SK-N-SH (cell line): ENCODE data around the gene NPIPA5. TPM values are rescaled to one million over a fixed set of nuclear protein-coding genes. Genes with fewer than 3 reads are reported as not detected.

ENCODE experiments used
- CTCF ChIA-PET: fragments of 300-600, 350-600 bp; formaldehyde crosslinking; extraction: SDS; loops from one replicate; lab custom pipeline; 2021; lab: Yijun Ruan, JAX
- POLR2A ChIA-PET: fragments of 350-600 bp; sonication (Branson Sonifier 250); formaldehyde crosslinking; extraction: SDS; loops from one replicate; lab custom pipeline; 2020; ENCODE audit warnings: antibody characterized with exemption, inconsistent platforms; lab: Yijun Ruan, JAX
- DNase-seq: peaks from one replicate; pipeline ENCODE4 v3.0.0; 2012
- H2AFZ ChIP-seq: fragments of 200-600 bp; sonication (generic); 2 replicates; pipeline ENCODE4 v1.8.1; 2016; ENCODE audit warnings: antibody characterized with exemption, mild to moderate bottlenecking, low read depth
- H3F3A ChIP-seq: fragments of 200-600 bp; sonication (generic); replicated peaks from 2 replicates; pipeline ENCODE3; 2016; ENCODE audit warnings: antibody characterized with exemption, mild to moderate bottlenecking; ENCODE audit not compliant: insufficient read depth
- H3K27ac ChIP-seq, 2 experiments: fragments of 200-500 bp in 1 of 2; fragments of 200-600 bp in 1 of 2; sonication (Bioruptor generic) in 1 of 2; sonication (generic), shearing (Covaris generic) in 1 of 2; 2 replicates each; pipeline versions ENCODE4 v1.5.1 to v1.6.1; 2014 to 2016; ENCODE audit warnings: low read depth in 2 of 2, inconsistent platforms in 1 of 2, low read length in 1 of 2, mild to moderate bottlenecking in 1 of 2, mixed read lengths in 1 of 2
- H3K27me3 ChIP-seq: fragments of 200-600 bp; sonication (generic), shearing (Covaris generic); 2 replicates; pipeline ENCODE4 v1.6.1; 2016; ENCODE audit warnings: mixed run types; ENCODE audit not compliant: insufficient read depth
- H3K36me3 ChIP-seq, 2 experiments: fragments of 200-500 bp in 1 of 2; fragments of 200-600 bp in 1 of 2; sonication (Bioruptor generic) in 1 of 2; sonication (generic) in 1 of 2; replicated peaks in 1 of 2; 2 replicates each; pipeline versions ENCODE3 to v1.5.1; 2014 to 2016; ENCODE audit warnings: low read length in 1 of 2, mild to moderate bottlenecking in 1 of 2; ENCODE audit not compliant: insufficient read depth in 2 of 2, control insufficient read depth in 1 of 2
- H3K4me1 ChIP-seq, 2 experiments: fragments of 200-500 bp in 1 of 2; fragments of 200-600 bp in 1 of 2; sonication (Bioruptor generic) in 1 of 2; sonication (generic), shearing (Covaris generic) in 1 of 2; 2 replicates each; pipeline versions ENCODE4 v1.5.1 to v1.6.1; 2014 to 2016; ENCODE audit warnings: low read depth in 1 of 2, low read length in 1 of 2, mixed run types in 1 of 2; ENCODE audit not compliant: insufficient read depth in 2 of 2, control insufficient read depth in 1 of 2
- H3K4me2 ChIP-seq: fragments of 200-600 bp; sonication (generic), shearing (Covaris generic); 2 replicates; pipeline ENCODE4 v1.6.1; 2017; ENCODE audit warnings: mixed run types
- H3K4me3 ChIP-seq, 2 experiments: fragments of 200-500 bp in 1 of 2; fragments of 200-600 bp in 1 of 2; sonication (Bioruptor generic) in 1 of 2; sonication (generic), shearing (Covaris generic) in 1 of 2; 2 replicates each; pipeline versions ENCODE4 v1.5.1 to v1.8.1; 2014 to 2016; ENCODE audit warnings: low read depth in 2 of 2, inconsistent platforms in 1 of 2, low read length in 1 of 2, mild to moderate bottlenecking in 1 of 2, mixed read lengths in 1 of 2, moderate library complexity in 1 of 2
- H3K79me2 ChIP-seq: fragments of 200-600 bp; sonication (generic); 2 replicates; pipeline ENCODE4 v1.8.1; 2017; ENCODE audit warnings: mild to moderate bottlenecking; ENCODE audit not compliant: insufficient read depth
- H3K9ac ChIP-seq: fragments of 200-600 bp; sonication (generic); 2 replicates; pipeline ENCODE4 v1.6.1; 2017; ENCODE audit warnings: mixed run types
- H3K9me2 ChIP-seq: fragments of 200-600 bp; sonication (generic); 2 replicates; pipeline ENCODE4 v1.6.1; 2017; ENCODE audit warnings: mixed run types
- H3K9me3 ChIP-seq: fragments of 200-600 bp; sonication (generic); 2 replicates; pipeline ENCODE4 v1.6.1; 2017; ENCODE audit warnings: mixed run types, mild to moderate bottlenecking, moderate library complexity
- H4K20me1 ChIP-seq: fragments of 200-600 bp; sonication (generic); 2 replicates; pipeline ENCODE4 v1.6.1; 2017; ENCODE audit warnings: mild to moderate bottlenecking, mixed run types; ENCODE audit not compliant: insufficient read depth
- CTCF ChIP-seq: fragments of 200-600 bp; sonication (generic); IDR thresholded peaks from 2 replicates; pipeline ENCODE4 v1.6.1; 2017; ENCODE audit warnings: antibody characterized with exemption, mild to moderate bottlenecking, moderate library complexity
- ELF1 ChIP-seq: IDR thresholded peaks from 2 replicates; pipeline ENCODE4 v1.4.0; 2012
- EP300 ChIP-seq, 2 experiments: IDR thresholded peaks; 2 replicates each; pipeline versions ENCODE4 v1.4.0 to v1.6.1; 2012; ENCODE audit warnings: borderline replicate concordance in 1 of 2, low read depth in 1 of 2, low read length in 1 of 2
- EZH2phosphoT487 ChIP-seq: fragments of 200-600 bp; sonication (generic); IDR thresholded peaks from 2 replicates; pipeline ENCODE4 v1.6.1; 2017; ENCODE audit warnings: low read depth, mixed run types, mild to moderate bottlenecking, antibody characterized with exemption, moderate library complexity, borderline replicate concordance
- FOSL2 ChIP-seq: IDR thresholded peaks from 2 replicates; pipeline ENCODE4 v1.4.0; 2012; ENCODE audit warnings: low read depth, mild to moderate bottlenecking, moderate library complexity, borderline replicate concordance
- GATA2 ChIP-seq: sonication (generic); formaldehyde crosslinking; IDR thresholded peaks from 2 replicates; pipeline ENCODE4 v1.5.0; 2020; ENCODE audit warnings: mild to moderate bottlenecking, missing genetic modification reagents
- JUND ChIP-seq: IDR thresholded peaks from 2 replicates; pipeline ENCODE4 v1.4.0; 2012
- MAX ChIP-seq: IDR thresholded peaks from 2 replicates; pipeline ENCODE4 v1.4.0; 2012; ENCODE audit warnings: low read depth
- MEF2A ChIP-seq: IDR thresholded peaks from 2 replicates; pipeline ENCODE4 v1.4.0; 2012; ENCODE audit warnings: low read depth, borderline replicate concordance
- MXI1 ChIP-seq: IDR thresholded peaks from 2 replicates; pipeline ENCODE4 v1.6.1; 2012; ENCODE audit warnings: mild to moderate bottlenecking, low read depth, low read length, improper control_type of control experiment
- NRF1 ChIP-seq: IDR thresholded peaks from 2 replicates; pipeline ENCODE4 v1.6.1; 2012; ENCODE audit warnings: low read depth, mild to moderate bottlenecking, low read length
- PBX3 ChIP-seq: IDR thresholded peaks from 2 replicates; pipeline ENCODE4; 2012
- POLR2AphosphoS5 ChIP-seq: IDR thresholded peaks from 2 replicates; pipeline ENCODE4 v1.6.1; 2012; ENCODE audit warnings: low read depth, low read length
- RAD21 ChIP-seq: IDR thresholded peaks from 2 replicates; pipeline ENCODE4 v1.6.1; 2012; ENCODE audit warnings: mild to moderate bottlenecking, low read length
- RCOR1 ChIP-seq: fragments of 150-350 bp; IDR thresholded peaks from 2 replicates; pipeline ENCODE4 v1.6.1; 2017; ENCODE audit warnings: antibody characterized with exemption, low read length
- REST ChIP-seq: IDR thresholded peaks from 2 replicates; pipeline ENCODE4 v1.6.1; 2012; ENCODE audit warnings: mild to moderate bottlenecking, low read depth, low read length, moderate library complexity
- RFX5 ChIP-seq: IDR thresholded peaks from 2 replicates; pipeline ENCODE4 v1.6.1; 2012; ENCODE audit warnings: mild to moderate bottlenecking, improper control_type of control experiment, low read length
- RXRA ChIP-seq: IDR thresholded peaks from 2 replicates; pipeline ENCODE4 v1.4.0; 2012; ENCODE audit warnings: low read depth, mild to moderate bottlenecking, borderline replicate concordance
- SIN3A ChIP-seq: IDR thresholded peaks from 2 replicates; pipeline ENCODE4 v1.6.1; 2012; ENCODE audit warnings: low read depth, mild to moderate bottlenecking, low read length, moderate library complexity, borderline replicate concordance
- SMC3 ChIP-seq: IDR thresholded peaks from 2 replicates; pipeline ENCODE4 v1.6.1; 2012; ENCODE audit warnings: low read depth, low read length, improper control_type of control experiment
- TCF12 ChIP-seq: IDR thresholded peaks from 2 replicates; pipeline ENCODE4 v1.4.0; 2012
- TEAD4 ChIP-seq: IDR thresholded peaks from 2 replicates; pipeline ENCODE4 v1.4.0; 2012; ENCODE audit warnings: mild to moderate bottlenecking, borderline replicate concordance; ENCODE audit not compliant: insufficient read depth
- YY1 ChIP-seq: IDR thresholded peaks from 2 replicates; pipeline ENCODE4 v1.4.0; 2012; ENCODE audit warnings: low read depth, mild to moderate bottlenecking
- ZBTB33 ChIP-seq: IDR thresholded peaks from 2 replicates; pipeline ENCODE4 v1.4.0; 2012; ENCODE audit warnings: low read depth, borderline replicate concordance
- WGBS: methylation state at CpG from one replicate; pipeline ENCODE4 v1.1.6; 2017; ENCODE audit warnings: low lambda C conversion rate; 5-methylcytosine and 5-hydroxymethylcytosine counted together
- polyA plus RNA-seq, 3 experiments: library from polyadenylated mRNA; depleted of rRNA; stranded (reverse); fragments of >200 nt; gene quantifications; 2 replicates each; pipeline ENCODE4 v1.2.3, GENCODE V29; 2012

Gene NPIPA5
- polyA plus RNA-seq, 1 of the 3 experiments (the other 2 are of a cell fraction) = 0.46 TPM

- Histone ChIP-seq H3K9me3 (no peaks in the 10 kb centered on the region), H3K27ac (no peak overlapping the region), H3K36me3 (no peaks in the 10 kb centered on the region), H3K9ac (peak overlapping the region; percentile 3; the same call in 1 of the 2 replicates), H2AFZ (no peak overlapping the region; the same call in 1 of the 2 replicates), H3K4me2 (peak overlapping the region; percentile 51), H3K9me2 (no peaks in the 10 kb centered on the region), H3K4me3 (no peak overlapping the region), H3K27me3 (no peaks in the 10 kb centered on the region), H3F3A (no peaks in the 10 kb centered on the region), H3K4me1 (no peaks in the 10 kb centered on the region; a peak in 1 of 4 replicates), H4K20me1 (no peaks in the 10 kb centered on the region), H3K79me2 (no peaks in the 10 kb centered on the region)
- TF ChIP-seq SIN3A (no peak), JUND (peak; percentile 68), RCOR1 (no peak), TCF12 (peak; percentile 37; the same call in 1 of the 2 replicates), TEAD4 (peak; percentile 39; the same call in 1 of the 2 replicates), ELF1 (no peak), RAD21 (no peak), NRF1 (no peak), MAX (no peak), PBX3 (0 out of 2 replicates have a peak, but pooled peaks have one; percentile 10), MXI1 (no peak), SMC3 (no peak), GATA2 (no peak), MEF2A (no peak), FOSL2 (peak; percentile 75), CTCF (no peak), YY1 (no peak), REST (no peak), POLR2AphosphoS5 (no peak), RXRA (no peak), EP300 (IDR thresholded peaks at IDR 0.05; ENCODE audit: borderline replicate concordance in 1 of 2, low read depth in 1 of 2, low read length in 1 of 2) (no peak), ZBTB33 (no peak), EZH2phosphoT487 (no peak), RFX5 (no peak)
- WGBS = 14% methylated on average over 3 of the region's 3 CpGs
- POLR2A ChIA-PET = no interaction called here
- DNase-seq = no peak
- CTCF ChIA-PET = interaction anchor here (0.9 kb wide), 1 partner anchor 12 kb away, joined by 3 read pairs; no protein-coding TSS in a partner anchor
Observed at GRCh38 chr16:15415511-15415985, 37.5 kb upstream of the NPIPA5 start.
